H1 (cell line): Measurements from ENCODE around the gene EFCAB6. TPM values are rescaled to one million over a fixed set of nuclear protein-coding genes. Genes with fewer than 3 reads are reported as not detected.

Experiments used
- CTCF ChIA-PET: fragments of 300-600 bp; sonication (Branson Sonifier 250); formaldehyde crosslinking; loops from one replicate; lab custom pipeline; 2021; ENCODE audit not compliant: partially characterized antibody; lab: Charles Lee
- POLR2A ChIA-PET: fragments of 300-600 bp; sonication (Branson Sonifier 250); formaldehyde crosslinking; loops from one replicate; lab custom pipeline; 2021; ENCODE audit warnings: inconsistent platforms; ENCODE audit not compliant: partially characterized antibody; lab: Charles Lee
- DNase-seq, 2 experiments: peaks; one replicate each; pipeline versions ENCODE4 v3.0.0 to v3.0.0-alpha.2; 2010 to 2022; ENCODE audit warnings: low spot score in 2 of 2, low read depth in 1 of 2, mixed read lengths in 1 of 2
- FAIRE-seq: peaks from 2 replicates; lab custom pipeline; 2011; peaks lifted over from hg19 to GRCh38; lab: Jason Lieb, UNC
- H2AFZ ChIP-seq: 2 replicates; pipeline ENCODE4 v1.8.1; 2012; ENCODE audit warnings: low read length, inconsistent platforms
- H2AK5ac ChIP-seq: 2 replicates; pipeline ENCODE4 v1.6.1; 2013; ENCODE audit warnings: low read depth, low read length
- H2BK120ac ChIP-seq: replicated peaks from 2 replicates; pipeline ENCODE3; 2013; ENCODE audit warnings: low read depth, low read length, inconsistent platforms
- H2BK12ac ChIP-seq: 2 replicates; pipeline ENCODE4 v1.6.1; 2013; ENCODE audit warnings: low read depth, low read length
- H2BK15ac ChIP-seq: 2 replicates; pipeline ENCODE4 v1.6.1; 2013; ENCODE audit warnings: low read length
- H2BK20ac ChIP-seq: 2 replicates; pipeline ENCODE4 v1.6.1; 2013; ENCODE audit warnings: low read length
- H2BK5ac ChIP-seq: 2 replicates; pipeline ENCODE4 v1.6.1; 2013; ENCODE audit warnings: low read depth, low read length
- H3K14ac ChIP-seq: 2 replicates; pipeline ENCODE4 v1.6.1; 2013; ENCODE audit warnings: inconsistent platforms; ENCODE audit not compliant: insufficient read length
- H3K18ac ChIP-seq: 2 replicates; pipeline ENCODE4 v1.6.1; 2013; ENCODE audit warnings: low read length; ENCODE audit errors: extremely low read depth
- H3K23ac ChIP-seq: 2 replicates; pipeline ENCODE4 v1.6.1; 2013; ENCODE audit warnings: inconsistent platforms; ENCODE audit not compliant: insufficient read length
- H3K23me2 ChIP-seq: 2 replicates; pipeline ENCODE4 v1.6.1; 2013; ENCODE audit warnings: low read depth, low read length
- H3K27ac ChIP-seq: 2 replicates; pipeline ENCODE4 v1.6.1; 2011; ENCODE audit warnings: low read depth, low read length, inconsistent platforms
- H3K27me3 ChIP-seq, 4 experiments: replicated peaks in 1 of 4; 1 replicate in 1 of 4; 2 replicates in 3 of 4; pipeline versions ENCODE4 v1.6.1 to v1.8.1; 2011 to 2013; ENCODE audit warnings: low read length in 3 of 4, mild to moderate bottlenecking in 3 of 4, inconsistent platforms in 2 of 4, mixed read lengths in 2 of 4, moderate library complexity in 1 of 4; ENCODE audit not compliant: control insufficient read depth in 3 of 4, insufficient read depth in 3 of 4; ENCODE audit errors: extremely low read depth in 1 of 4
- H3K36me3 ChIP-seq, 4 experiments: 2 replicates each; pipeline versions ENCODE4 v1.6.1 to v1.8.1; 2011 to 2013; ENCODE audit warnings: mild to moderate bottlenecking in 4 of 4, low read length in 3 of 4, moderate library complexity in 2 of 4, control low read depth in 1 of 4, inconsistent platforms in 1 of 4; ENCODE audit not compliant: insufficient read depth in 4 of 4, control insufficient read depth in 2 of 4
- H3K4ac ChIP-seq: replicated peaks from 2 replicates; pipeline ENCODE3; 2013; ENCODE audit warnings: low read length, low read depth, mixed read lengths, inconsistent platforms; ENCODE audit not compliant: insufficient read length
- H3K4me1 ChIP-seq, 4 experiments: replicated peaks in 1 of 4; 1 replicate in 1 of 4; 2 replicates in 3 of 4; pipeline versions ENCODE4 v1.6.1 to v1.8.1; 2011 to 2013; ENCODE audit warnings: low read length in 3 of 4, inconsistent platforms in 2 of 4, mixed read lengths in 1 of 4; ENCODE audit not compliant: insufficient read depth in 4 of 4, control insufficient read depth in 3 of 4
- H3K4me2 ChIP-seq, 2 experiments: 2 replicates each; pipeline versions ENCODE4 v1.6.1 to v1.8.1; 2011 to 2013; ENCODE audit warnings: low read depth in 2 of 2, low read length in 2 of 2, control low read depth in 1 of 2, inconsistent platforms in 1 of 2, mild to moderate bottlenecking in 1 of 2; ENCODE audit not compliant: insufficient read depth in 1 of 2
- H3K4me3 ChIP-seq, 4 experiments: fragments of 200-600, 300-600 bp in 1 of 4; sonication (generic), shearing (Covaris generic), sonication (Bioruptor Twin) in 1 of 4; 2 replicates each; pipeline versions ENCODE4 v1.5.1 to v1.8.1; 2011 to 2016; ENCODE audit warnings: low read length in 4 of 4, low read depth in 3 of 4, control low read depth in 2 of 4, inconsistent platforms in 2 of 4, mild to moderate bottlenecking in 2 of 4, mixed read lengths in 1 of 4, moderate library complexity in 1 of 4; ENCODE audit not compliant: insufficient read depth in 2 of 4; ENCODE audit errors: extremely low read depth in 1 of 4
- H3K56ac ChIP-seq: replicated peaks from 2 replicates; pipeline ENCODE3; 2013; ENCODE audit warnings: low read depth, mild to moderate bottlenecking, mixed read lengths, low read length, inconsistent platforms; ENCODE audit not compliant: insufficient read length
- H3K79me1 ChIP-seq: 2 replicates; pipeline ENCODE4 v1.6.1; 2013; ENCODE audit warnings: low read depth, low read length, control low read depth
- H3K79me2 ChIP-seq, 2 experiments: 2 replicates each; pipeline versions ENCODE4 v1.6.1 to v1.8.1; 2012 to 2013; ENCODE audit warnings: low read length in 2 of 2, mild to moderate bottlenecking in 2 of 2, inconsistent platforms in 1 of 2; ENCODE audit not compliant: insufficient read depth in 2 of 2, control insufficient read depth in 1 of 2
- H3K9ac ChIP-seq, 4 experiments: replicated peaks in 1 of 4; 1 replicate in 1 of 4; 2 replicates in 3 of 4; pipeline versions ENCODE4 v1.6.1 to v1.8.1; 2011 to 2013; ENCODE audit warnings: low read depth in 3 of 4, low read length in 3 of 4, control low read depth in 2 of 4, mild to moderate bottlenecking in 2 of 4, moderate library complexity in 2 of 4, inconsistent platforms in 1 of 4; ENCODE audit errors: extremely low read depth in 1 of 4
- H3K9me3 ChIP-seq, 2 experiments: 2 replicates each; pipeline versions ENCODE4 v1.6.1 to v1.8.1; 2012 to 2013; ENCODE audit warnings: mild to moderate bottlenecking in 2 of 2, moderate library complexity in 2 of 2, control low read depth in 1 of 2, inconsistent platforms in 1 of 2, low read depth in 1 of 2, low read length in 1 of 2, mixed read lengths in 1 of 2; ENCODE audit not compliant: insufficient read depth in 2 of 2
- H4K20me1 ChIP-seq, 2 experiments: replicated peaks in 1 of 2; 2 replicates each; pipeline versions ENCODE3 to v1.8.1; 2011 to 2013; ENCODE audit warnings: inconsistent platforms in 2 of 2, low read length in 2 of 2, mild to moderate bottlenecking in 1 of 2; ENCODE audit not compliant: insufficient read depth in 2 of 2, control insufficient read depth in 1 of 2
- H4K5ac ChIP-seq: 2 replicates; pipeline ENCODE4 v1.6.1; 2013; ENCODE audit warnings: low read length, low read depth, mixed read lengths, inconsistent platforms; ENCODE audit not compliant: insufficient read length
- H4K8ac ChIP-seq: 2 replicates; pipeline ENCODE4 v1.8.0; 2013; ENCODE audit warnings: mild to moderate bottlenecking, moderate library complexity, low read length, inconsistent platforms; ENCODE audit not compliant: insufficient read depth; ENCODE audit errors: extremely low read depth
- H4K91ac ChIP-seq: replicated peaks from 2 replicates; pipeline ENCODE3; 2013; ENCODE audit warnings: low read length, mixed read lengths, inconsistent platforms; ENCODE audit not compliant: insufficient read length
- POLR2AphosphoS5 ChIP-seq: IDR thresholded peaks from 2 replicates; pipeline ENCODE4 v1.6.1; 2011; ENCODE audit warnings: low read depth, low read length
- RFX5 ChIP-seq: IDR thresholded peaks from 2 replicates; pipeline ENCODE4 v1.6.1; 2011; ENCODE audit warnings: low read depth, low read length, improper control_type of control experiment, borderline replicate concordance
- SIN3A ChIP-seq, 2 experiments: IDR thresholded peaks in 1 of 2; conservative IDR thresholded peaks in 1 of 2; 2 replicates each; pipeline ENCODE4 v1.6.1; 2011 to 2012; ENCODE audit warnings: low read length in 2 of 2, improper control_type of control experiment in 1 of 2, low read depth in 1 of 2, mild to moderate bottlenecking in 1 of 2
- TAF1 ChIP-seq: IDR thresholded peaks from 2 replicates; pipeline ENCODE4 v1.6.1; 2011; ENCODE audit warnings: mild to moderate bottlenecking, low read depth, low read length
- TBP ChIP-seq: IDR thresholded peaks from 2 replicates; pipeline ENCODE4 v1.6.1; 2011; ENCODE audit warnings: low read depth, low read length, improper control_type of control experiment
- YY1 ChIP-seq: IDR thresholded peaks from 2 replicates; pipeline ENCODE4 v1.6.1; 2011; ENCODE audit warnings: low read depth, mild to moderate bottlenecking, low read length
- WGBS, 2 experiments: shearing (Covaris generic) in 1 of 2; methylation state at CpG; one replicate each; pipeline versions ENCODE4 v1.1.6 to v1.1.7; 2013 to 2015; ENCODE audit warnings: low lambda C conversion rate in 2 of 2, mixed read lengths in 2 of 2, inconsistent platforms in 1 of 2, low coverage in 1 of 2, missing lambda C conversion rate in 1 of 2; ENCODE audit not compliant: insufficient replicate concordance in 2 of 2, insufficient coverage in 1 of 2, insufficient read length in 1 of 2; ENCODE audit errors: extremely low coverage in 1 of 2, missing lambda C conversion rate in 1 of 2; 5-methylcytosine and 5-hydroxymethylcytosine counted together
- polyA plus RNA-seq, 7 experiments: library from polyadenylated mRNA; depleted of rRNA in 3 of 7; stranded (reverse) in 5 of 7; unstranded in 2 of 7; fragments of >200 nt in 5 of 7; fragments of 200-250 nt in 2 of 7; gene quantifications; 1 replicate in 5 of 7; 2 replicates in 1 of 7; 4 replicates in 1 of 7; pipeline versions ENCODE4 v1.2.1 to v1.2.3, GENCODE V29; 2011 to 2013; ENCODE audit warnings: missing spikeins in 2 of 7, mixed read lengths in 2 of 7
- total RNA-seq: library from RNA; stranded (reverse); fragmentation: NEBNext Ultra II Directional; extraction: Animal tissue kit (Norgen Biotek cat#: 25700); gene quantifications from 2 replicates; pipeline ENCODE4 v1.2.1, GENCODE V29; 2021

EFCAB6 gene
- total and polyA plus RNA-seq, 2 of the 8 experiments (the other 6 are each of a cell fraction or from before 2014, with no cell fraction given), result 0.32 to 1.7 TPM

GRCh38 chr22:43744700-43745410 lies 67.2 kb downstream of the EFCAB6 start:
- POLR2A ChIA-PET, result no interaction called here
- no peaks in the 10 kb centered on the region; a peak in 1 of 7 replicates for H3K27me3 ChIP-seq
- 85% methylated on average over 9 of the region's 9 CpGs; no CpG with 5 or more reads in 1 of the 2 experiments for WGBS, 2 experiments
- TF ChIP-seq SIN3A (conservative IDR thresholded peaks at IDR 0.05 in 1 of 2, IDR thresholded peaks at IDR 0.05 in 1 of 2; ENCODE audit: low read depth in 1 of 2, low read length in 2 of 2) (no peak), YY1 (no peak), TAF1 (no peak), TBP (no peak), POLR2AphosphoS5 (no peak), RFX5 (no peak)

More at GRCh38 chr22:43744700-43745410, 67.2 kb downstream of the EFCAB6 start:
- H3K9me3 ChIP-seq, result no peaks in the 10 kb centered on the region
- H3K4me3 ChIP-seq, result no peak overlapping the region
- no peak overlapping the region for H3K4me2 ChIP-seq
- no peak overlapping the region for H4K91ac ChIP-seq
- no peaks in the 10 kb centered on the region for H3K36me3 ChIP-seq
- no peak overlapping the region for H2BK20ac ChIP-seq
- DNase-seq (no peak), FAIRE-seq (no peak)
- no peak overlapping the region for H3K56ac ChIP-seq
- H3K23ac ChIP-seq, result no peak overlapping the region
- H2BK15ac ChIP-seq, result no peak overlapping the region
- H3K18ac ChIP-seq, result no peak overlapping the region
- H3K27ac ChIP-seq, result no peak overlapping the region
- H2AK5ac ChIP-seq, result no peak overlapping the region
- CTCF ChIA-PET, result interaction anchor here (0.6 to 2.6 kb wide), 15 partner anchors 9 to 913 kb away, joined by 3 to 7 read pairs (median 4); no protein-coding TSS in a partner anchor
- H2BK12ac ChIP-seq, result no peak overlapping the region
- H3K23me2 ChIP-seq, result peaks cover 6% of the 10 kb centered on the region; the same call in 1 of the 2 replicates
- H3K9ac ChIP-seq, result no peak overlapping the region
- no peak overlapping the region for H2BK5ac ChIP-seq
- no peak overlapping the region for H3K14ac ChIP-seq
- H4K8ac ChIP-seq, result peak overlapping the region; percentile 6; the same call in 1 of the 2 replicates
- peaks cover 5 to 17% (median 11%) of the 10 kb centered on the region in 4 experiments; a peak in 5 of 7 replicates for H3K4me1 ChIP-seq
- no peak overlapping the region for H2BK120ac ChIP-seq
- no peaks in the 10 kb centered on the region for H3K79me2 ChIP-seq
- no peaks in the 10 kb centered on the region for H3K79me1 ChIP-seq
- no peak overlapping the region for H2AFZ ChIP-seq
- H3K4ac ChIP-seq, result no peak overlapping the region
- H4K5ac ChIP-seq, result no peak overlapping the region
- peaks cover 0 to 2% of the 10 kb centered on the region in 2 experiments for H4K20me1 ChIP-seq
